ENCODE results near the gene ARVCF.

Gene ARVCF

GRCh38 chr22:19998991-19999820 is 17.4 kb downstream of the ARVCF start:
- no peak for DNase-seq (ENCODE audit: low read depth)

- no peak for DNase-seq (ENCODE audit: low read depth)
Measured at GRCh38 chr22:19998232-19998951, 18.2 kb downstream of the ARVCF start.

GRCh38 chr22:19997561-19998231 is 18.9 kb downstream of the ARVCF start:
- DNase-seq (ENCODE audit: low read depth), result no peak

GRCh38 chr22:19996694-19997384 is 19.8 kb downstream of the ARVCF start:
- DNase-seq (ENCODE audit: low read depth), result no peak

- DNase-seq (ENCODE audit: low read depth), result no peak
Measured at GRCh38 chr22:19995611-19996339, 20.8 kb downstream of the ARVCF start.

- DNase-seq (ENCODE audit: low read depth), result no peak
Measured at GRCh38 chr22:19994851-19995610, 21.6 kb downstream of the ARVCF start.

- no peak for DNase-seq (ENCODE audit: low read depth)
Measured at GRCh38 chr22:19993926-19994325, 22.7 kb downstream of the ARVCF start.

- DNase-seq (ENCODE audit: low read depth), result no peak
Measured at GRCh38 chr22:19992921-19993355, 23.7 kb downstream of the ARVCF start.

GRCh38 chr22:19992481-19992911 is 24.1 kb downstream of the ARVCF start:
- no peak for DNase-seq (ENCODE audit: low read depth)

- DNase-seq (ENCODE audit: low read depth), result no peak
Measured at GRCh38 chr22:19991645-19992451, 24.8 kb downstream of the ARVCF start.

GRCh38 chr22:19991395-19991644 is 25.3 kb downstream of the ARVCF start:
- DNase-seq (ENCODE audit: low read depth), result no peak

GRCh38 chr22:19990609-19991394 is 25.8 kb downstream of the ARVCF start:
- DNase-seq (ENCODE audit: low read depth), result no peak

GRCh38 chr22:19990188-19990587 is 26.4 kb downstream of the ARVCF start:
- no peak for DNase-seq (ENCODE audit: low read depth)

GRCh38 chr22:19989725-19990067 is 26.9 kb downstream of the ARVCF start:
- DNase-seq (ENCODE audit: low read depth), result no peak

GRCh38 chr22:19988965-19989724 is 27.5 kb downstream of the ARVCF start:
- no peak for DNase-seq (ENCODE audit: low read depth)

- no peak for DNase-seq (ENCODE audit: low read depth)
Measured at GRCh38 chr22:19988331-19988808, 28.3 kb downstream of the ARVCF start.

- no peak for DNase-seq (ENCODE audit: low read depth)
Measured at GRCh38 chr22:19987394-19988306, 29.0 kb downstream of the ARVCF start.

Data from activated gamma-delta T cell treated with anti-CD3 and anti-CD28 coated beads, Interleukin-2, amount 50 U/mL, for 16 hours (primary cell).